ENCODE data around the gene EZR.

DNA sequence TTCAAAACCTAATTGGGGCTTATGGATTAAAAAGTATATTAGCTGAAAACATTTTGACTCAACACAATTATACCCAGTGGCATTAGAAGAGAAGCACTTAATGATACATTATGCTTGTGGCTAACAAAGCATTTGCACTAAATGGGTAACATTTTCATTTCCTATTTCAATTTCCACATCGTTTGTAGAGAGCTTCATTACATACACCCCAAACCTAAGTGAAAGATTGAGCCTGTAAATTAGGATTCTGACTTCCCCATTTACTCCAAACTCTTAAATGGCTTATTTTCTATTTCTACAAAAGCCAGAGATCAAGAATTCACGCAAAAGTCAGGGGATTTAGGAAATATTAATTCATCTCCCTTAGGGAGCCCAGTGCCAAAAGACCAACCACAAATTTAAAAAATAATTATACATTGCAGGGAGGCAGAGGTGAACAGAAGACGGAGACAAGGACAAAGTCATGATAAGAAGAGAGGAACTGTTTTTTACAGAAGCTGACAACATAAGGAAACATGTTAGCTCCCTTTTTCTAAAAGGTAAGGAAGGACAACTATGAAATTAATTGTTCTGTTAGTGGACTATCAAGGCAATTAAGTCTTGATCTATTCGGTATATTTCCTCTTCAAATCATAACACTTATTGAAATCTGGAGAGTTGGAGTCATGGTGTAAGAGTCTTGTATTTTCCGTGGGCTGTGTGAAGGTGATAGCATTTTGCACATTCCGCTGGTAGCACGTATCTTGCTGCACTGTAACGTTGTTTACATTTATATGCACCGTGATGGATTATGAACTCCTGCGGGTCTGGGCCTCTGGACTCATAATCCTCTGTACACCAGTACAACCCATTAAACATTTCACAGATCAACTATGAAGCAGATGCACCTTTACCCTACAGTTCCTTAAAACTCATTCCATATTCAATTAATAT, 24.8 kb upstream of the EZR start:
- TF ChIP-seq MAZ (IDR thresholded peaks at IDR 0.05; ENCODE audit: borderline replicate concordance, low read depth, low read length) = no peak
- TF ChIP-seq CTCF (IDR thresholded peaks at IDR 0.05) = no peak

Data from A549 (cell line).